Measurements from ENCODE around the gene UBXN6.

DNA sequence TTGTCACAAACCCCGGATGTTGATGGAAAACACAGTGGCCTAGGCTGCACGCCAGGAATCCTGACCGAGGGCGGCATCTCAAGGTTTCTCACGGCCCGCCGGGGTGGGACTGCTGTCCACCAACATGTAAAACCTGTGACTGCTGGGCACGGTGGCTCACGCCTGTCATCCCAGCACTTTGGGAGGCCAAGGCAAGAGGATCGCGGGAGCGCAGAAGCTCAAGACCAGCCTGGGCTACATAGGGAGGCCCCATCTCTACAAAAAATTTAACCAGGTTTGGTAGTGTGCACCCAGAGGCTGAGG, 49.5 kb upstream of the UBXN6 start:
- TF ChIP-seq POLR2AphosphoS5 (IDR thresholded peaks at IDR 0.05; ENCODE audit: low read depth, low read length) (no peak), POLR2A (IDR thresholded peaks at IDR 0.05; ENCODE audit: low read depth, low read length) (no peak), TAF1 (IDR thresholded peaks at IDR 0.05; ENCODE audit: low read depth, low read length) (no peak), POU2F2 (IDR thresholded peaks at IDR 0.05; ENCODE audit: low read depth, low read length) (no peak), SPI1 (IDR thresholded peaks at IDR 0.05; ENCODE audit: low read depth, low read length) (no peak), PAX5 (IDR thresholded peaks at IDR 0.05; ENCODE audit: insufficient read depth, low read length, severe bottlenecking) (no peak)
